Measurements from ENCODE around the gene MYCBPAP.

DNA sequence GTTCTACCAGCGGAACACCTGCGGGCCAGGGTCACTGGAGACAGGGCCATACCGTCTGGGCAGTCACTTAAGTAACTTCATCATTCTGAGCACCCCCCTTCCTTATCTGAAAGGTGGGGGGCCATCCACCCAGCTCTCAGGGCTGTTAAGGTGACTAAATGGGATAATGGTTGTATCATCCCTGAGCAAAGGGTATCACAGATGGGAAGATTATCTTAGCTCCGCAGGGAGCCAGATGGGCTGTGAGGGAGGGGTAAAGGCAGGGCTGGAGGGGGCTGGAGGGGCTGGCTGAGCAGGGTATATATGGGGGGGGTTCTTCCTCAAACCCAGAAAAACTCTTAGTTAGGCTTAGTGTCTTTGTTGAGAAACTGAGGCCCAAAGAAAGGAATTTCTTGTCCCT, 49.4 kb downstream of the MYCBPAP start:
- TF ChIP-seq EZH2 (IDR thresholded peaks at IDR 0.05; ENCODE audit: insufficient read depth, poor library complexity, severe bottlenecking) = no peak
- no peak for TF ChIP-seq EZH2phosphoT487 (IDR thresholded peaks at IDR 0.05; ENCODE audit: insufficient read depth, low read depth)
